Skeletal muscle tissue (tissue), 4 donors: ENCODE measurements around the gene LYRM1. TPM values are rescaled to one million over a fixed set of nuclear protein-coding genes. Genes with fewer than 3 reads are reported as not detected.
"Not testable (repeated sequence)": the region's sequence is repeated elsewhere in the genome, so short reads cannot be mapped to it uniquely, and the experiment has no call there.

Experiments used
- H3K27ac ChIP-seq: one replicate; pipeline ENCODE4 v1.7.0; 2013; ENCODE audit warnings: mild to moderate bottlenecking, low read depth, low read length, inconsistent platforms
- H3K27me3 ChIP-seq, 3 donors: one replicate each; pipeline ENCODE4 v1.7.0; 2013; ENCODE audit warnings: low read length in 3 of 3; ENCODE audit not compliant: control insufficient read depth in 3 of 3, insufficient read depth in 3 of 3
- H3K36me3 ChIP-seq, 3 donors: one replicate each; pipeline ENCODE4 v1.7.0; 2013; ENCODE audit warnings: low read length in 3 of 3; ENCODE audit not compliant: control insufficient read depth in 3 of 3, insufficient read depth in 3 of 3
- H3K4me1 ChIP-seq, 3 donors: one replicate each; pipeline ENCODE4 v1.7.0; 2013; ENCODE audit warnings: low read length in 3 of 3, mild to moderate bottlenecking in 3 of 3; ENCODE audit not compliant: control insufficient read depth in 3 of 3, insufficient read depth in 3 of 3
- H3K4me3 ChIP-seq, 3 donors: one replicate each; pipeline ENCODE4 v1.7.0; 2013; ENCODE audit warnings: low read length in 3 of 3
- H3K9ac ChIP-seq, 3 donors: one replicate each; pipeline ENCODE4 v1.7.0; 2013; ENCODE audit warnings: low read length in 3 of 3, mild to moderate bottlenecking in 3 of 3, moderate library complexity in 2 of 3, low read depth in 1 of 3
- H3K9me3 ChIP-seq, 3 donors: one replicate each; pipeline ENCODE4 v1.7.0; 2013; ENCODE audit warnings: low read length in 3 of 3; ENCODE audit not compliant: control insufficient read depth in 3 of 3
- total RNA-seq: library from RNA; depleted of rRNA; stranded (reverse); fragments of >200 nt; gene quantifications from one replicate; pipeline ENCODE4 v1.2.3, GENCODE V29; 2014
- donor health status: Osteomylitis.

LYRM1 gene
- total RNA-seq, 1 donor from 2014 or later = 23.5 TPM

GRCh38 chr16:20956319-20956718, 55.7 kb downstream of the LYRM1 start:
- Histone ChIP-seq H3K4me3 (no peak overlapping the region), H3K27ac (no peak overlapping the region), H3K9me3 (no peaks in the 10 kb centered on the region), H3K9ac (no peak overlapping the region), H3K4me1 (no peaks in the 10 kb centered on the region), H3K27me3 (no peaks in the 10 kb centered on the region), H3K36me3 (no peaks in the 10 kb centered on the region)

GRCh38 chr16:20957153-20957552, 56.6 kb downstream of the LYRM1 start:
- H3K9me3 ChIP-seq = no peaks in the 10 kb centered on the region
- no peaks in the 10 kb centered on the region for H3K27me3 ChIP-seq
- H3K36me3 ChIP-seq = no peaks in the 10 kb centered on the region
- no peak overlapping the region for H3K27ac ChIP-seq
- no peak overlapping the region for H3K4me3 ChIP-seq
- no peak overlapping the region for H3K9ac ChIP-seq
- no peaks in the 10 kb centered on the region for H3K4me1 ChIP-seq

GRCh38 chr16:20960899-20961298, 60.3 kb downstream of the LYRM1 start:
- Histone ChIP-seq H3K4me1 (no peaks in the 10 kb centered on the region), H3K4me3 (no peak overlapping the region), H3K27me3 (no peaks in the 10 kb centered on the region), H3K36me3 (no peaks in the 10 kb centered on the region), H3K27ac (no peak overlapping the region), H3K9ac (no peak overlapping the region), H3K9me3 (no peaks in the 10 kb centered on the region)

GRCh38 chr16:20968765-20969164, 68.2 kb downstream of the LYRM1 start:
- Histone ChIP-seq H3K9me3 (no peaks in the 10 kb centered on the region), H3K27ac (no peak overlapping the region), H3K36me3 (no peaks in the 10 kb centered on the region), H3K27me3 (no peaks in the 10 kb centered on the region), H3K4me3 (no peak overlapping the region), H3K4me1 (no peaks in the 10 kb centered on the region), H3K9ac (no peak overlapping the region)

GRCh38 chr16:20969386-20969785, 68.8 kb downstream of the LYRM1 start:
- no peak overlapping the region for H3K9ac ChIP-seq
- no peaks in the 10 kb centered on the region for H3K27me3 ChIP-seq
- no peaks in the 10 kb centered on the region for H3K9me3 ChIP-seq
- no peak overlapping the region for H3K4me3 ChIP-seq
- H3K27ac ChIP-seq = no peak overlapping the region
- H3K4me1 ChIP-seq = no peaks in the 10 kb centered on the region
- H3K36me3 ChIP-seq = no peaks in the 10 kb centered on the region

GRCh38 chr16:20971401-20971800, 70.8 kb downstream of the LYRM1 start:
- Histone ChIP-seq H3K27me3 (no peaks in the 10 kb centered on the region), H3K4me1 (no peaks in the 10 kb centered on the region), H3K36me3 (no peaks in the 10 kb centered on the region), H3K9me3 (no peaks in the 10 kb centered on the region), H3K27ac (no peak overlapping the region), H3K4me3 (no peak overlapping the region), H3K9ac (no peak overlapping the region)

- H3K4me3 ChIP-seq, H3K36me3 ChIP-seq, H3K9me3 ChIP-seq, H3K27me3 ChIP-seq, H3K9ac ChIP-seq, H3K27ac ChIP-seq, H3K4me1 ChIP-seq: not testable (repeated sequence)
These were observed 72.6 kb downstream of the LYRM1 start for GRCh38 chr16:20973201-20973600.

Other genes with a start within 250 kb of the LYRM1 start
- gene ACSM1, start 203.1 kb upstream of the LYRM1 start, total RNA-seq = not detected
- gene THUMPD1, start 159.0 kb upstream of the LYRM1 start, total RNA-seq = 29.2 TPM
- gene ACSM3, start 136.8 kb upstream of the LYRM1 start, total RNA-seq = 2.6 TPM
- 11.5 TPM for gene ERI2, start 94.3 kb upstream of the LYRM1 start, total RNA-seq
- 5.2 TPM for gene REXO5, start 94.2 kb upstream of the LYRM1 start, total RNA-seq
- gene DCUN1D3, start 413 bp upstream of the LYRM1 start, total RNA-seq = 10.4 TPM